HG02571 (cell line): ENCODE results near the gene YIPF5.

Experiments
- ATAC-seq: cut with Tn5 transposase; IDR thresholded peaks from one replicate; pipeline ENCODE4 v1.9.1; 2021; ENCODE audit warnings: mild to moderate bottlenecking, moderate library complexity; ENCODE audit not compliant: unreplicated experiment

Gene YIPF5

GRCh38 chr5:144183254-144183889 lies 12.9 kb upstream of the YIPF5 start:
- no peak for ATAC-seq

GRCh38 chr5:144179226-144179625 lies 8.8 kb upstream of the YIPF5 start:
- ATAC-seq, result no peak

- no peak for ATAC-seq
These were observed 7.1 kb upstream of the YIPF5 start for GRCh38 chr5:144177548-144177947.

GRCh38 chr5:144173766-144174165 lies 3.3 kb upstream of the YIPF5 start:
- no peak for ATAC-seq

GRCh38 chr5:144169904-144170275 lies 569 bp downstream of the YIPF5 start:
- peak; percentile 5 for ATAC-seq

- no peak for ATAC-seq
These were observed 2.5 kb downstream of the YIPF5 start for GRCh38 chr5:144167998-144168397.

- no peak for ATAC-seq
These were observed 3.8 kb downstream of the YIPF5 start for GRCh38 chr5:144166696-144167095.

GRCh38 chr5:144162686-144163085 lies 7.8 kb downstream of the YIPF5 start:
- ATAC-seq, result no peak

GRCh38 chr5:144156767-144157171 lies 13.7 kb downstream of the YIPF5 start:
- no peak for ATAC-seq

- ATAC-seq, result no peak
These were observed 19.4 kb downstream of the YIPF5 start for GRCh38 chr5:144151026-144151425.

GRCh38 chr5:144144956-144145751 lies 25.3 kb downstream of the YIPF5 start:
- no peak for ATAC-seq

- ATAC-seq, result no peak
These were observed 26.8 kb downstream of the YIPF5 start for GRCh38 chr5:144143625-144144024.

GRCh38 chr5:144142824-144143162 lies 27.7 kb downstream of the YIPF5 start:
- no peak for ATAC-seq

- ATAC-seq, result peak; percentile 93
These were observed 28.2 kb downstream of the YIPF5 start for GRCh38 chr5:144142139-144142823.

GRCh38 chr5:144141585-144141984 lies 28.9 kb downstream of the YIPF5 start:
- no peak for ATAC-seq

GRCh38 chr5:144139586-144139985 lies 30.9 kb downstream of the YIPF5 start:
- ATAC-seq, result no peak

- ATAC-seq, result no peak
These were observed 35.2 kb downstream of the YIPF5 start for GRCh38 chr5:144135113-144135762.

GRCh38 chr5:144134194-144134826 lies 36.1 kb downstream of the YIPF5 start:
- no peak for ATAC-seq

GRCh38 chr5:144133050-144133633 lies 37.3 kb downstream of the YIPF5 start:
- no peak for ATAC-seq

GRCh38 chr5:144131261-144131660 lies 39.2 kb downstream of the YIPF5 start:
- ATAC-seq, result no peak

- ATAC-seq, result no peak
These were observed 40.2 kb downstream of the YIPF5 start for GRCh38 chr5:144130306-144130705.
